Upper lobe of left lung (tissue), 4 donors: Measurements from ENCODE around the gene ADAMTS13.

ENCODE experiments used
- POLR2A ChIP-seq, 4 donors: fragments of 450-650 bp; IDR thresholded peaks; one replicate each; pipeline ENCODE4 v1.5.1; 2016 to 2017; ENCODE audit warnings: antibody characterized with exemption in 4 of 4, mild to moderate bottlenecking in 2 of 4
- POLR2AphosphoS5 ChIP-seq, 2 donors: sonication (generic); formaldehyde crosslinking; IDR thresholded peaks; one replicate each; pipeline ENCODE4 v1.5.1; 2017; ENCODE audit warnings: antibody characterized with exemption in 2 of 2
- TF ChIP-seq, protein P1 (sequence below), 6 experiments: fragments of 450-650 bp in 4 of 6; fragments of 200-600 bp in 2 of 6; sonication (generic) in 2 of 6; IDR thresholded peaks; one replicate each; pipeline ENCODE4 v1.5.1; 2016 to 2019; ENCODE audit warnings: antibody characterized with exemption in 6 of 6

DNA sequence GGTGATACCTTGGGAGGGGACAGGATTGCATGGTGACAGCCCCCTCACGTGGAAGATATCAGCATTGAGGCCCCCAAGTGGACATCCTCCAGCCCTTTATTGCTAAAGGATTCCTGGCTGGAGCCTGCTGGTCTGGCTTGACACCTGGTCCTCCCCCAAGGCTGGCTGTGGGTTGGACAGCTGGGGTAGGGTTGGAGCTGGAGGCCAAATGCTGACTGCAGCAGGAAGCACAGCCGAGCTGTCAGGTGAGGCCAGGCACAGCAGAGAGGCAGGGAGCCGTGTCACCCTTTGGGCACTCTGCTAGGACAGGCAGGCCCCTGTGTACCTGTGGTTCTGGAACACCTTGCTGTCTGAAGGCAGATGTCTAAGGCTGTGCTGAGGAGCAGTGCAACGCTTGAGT is 39.8 kb downstream of the ADAMTS13 start:
- TF ChIP-seq, protein P1, sequence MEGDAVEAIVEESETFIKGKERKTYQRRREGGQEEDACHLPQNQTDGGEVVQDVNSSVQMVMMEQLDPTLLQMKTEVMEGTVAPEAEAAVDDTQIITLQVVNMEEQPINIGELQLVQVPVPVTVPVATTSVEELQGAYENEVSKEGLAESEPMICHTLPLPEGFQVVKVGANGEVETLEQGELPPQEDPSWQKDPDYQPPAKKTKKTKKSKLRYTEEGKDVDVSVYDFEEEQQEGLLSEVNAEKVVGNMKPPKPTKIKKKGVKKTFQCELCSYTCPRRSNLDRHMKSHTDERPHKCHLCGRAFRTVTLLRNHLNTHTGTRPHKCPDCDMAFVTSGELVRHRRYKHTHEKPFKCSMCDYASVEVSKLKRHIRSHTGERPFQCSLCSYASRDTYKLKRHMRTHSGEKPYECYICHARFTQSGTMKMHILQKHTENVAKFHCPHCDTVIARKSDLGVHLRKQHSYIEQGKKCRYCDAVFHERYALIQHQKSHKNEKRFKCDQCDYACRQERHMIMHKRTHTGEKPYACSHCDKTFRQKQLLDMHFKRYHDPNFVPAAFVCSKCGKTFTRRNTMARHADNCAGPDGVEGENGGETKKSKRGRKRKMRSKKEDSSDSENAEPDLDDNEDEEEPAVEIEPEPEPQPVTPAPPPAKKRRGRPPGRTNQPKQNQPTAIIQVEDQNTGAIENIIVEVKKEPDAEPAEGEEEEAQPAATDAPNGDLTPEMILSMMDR (IDR thresholded peaks at IDR 0.05) = no peak
- no peak for TF ChIP-seq POLR2AphosphoS5 (IDR thresholded peaks at IDR 0.05)
- no peak for TF ChIP-seq POLR2A (IDR thresholded peaks at IDR 0.05)
